A673 (cell line): ENCODE measurements around the gene MOCOS. TPM values are rescaled to one million over a fixed set of nuclear protein-coding genes. Genes with fewer than 3 reads are reported as not detected.

Source experiments
- BruUV-seq: library from RNA; stranded (reverse); fragments of 400-500 nt; replicated peaks from 2 replicates; lab custom pipeline; 2021; lab: Mats Ljungman, UMichigan
- CTCF ChIA-PET: fragments of 300-600 bp; sonication (Branson Sonifier 250); formaldehyde crosslinking; loops from one replicate; lab custom pipeline; 2022; ENCODE audit warnings: antibody characterized with exemption; lab: Charles Lee
- POLR2A ChIA-PET: fragments of 300-600 bp; sonication (Branson Sonifier 250); formaldehyde crosslinking; loops from one replicate; lab custom pipeline; 2022; ENCODE audit warnings: antibody characterized with exemption; ENCODE audit not compliant: low non-redundant PET; lab: Charles Lee
- DNase-seq: peaks from one replicate; pipeline ENCODE4 v3.0.0-alpha.2; 2015; ENCODE audit warnings: low spot score
- H3K27ac ChIP-seq: fragments of 200-600 bp; sonication (generic); 2 replicates; pipeline ENCODE4 v1.5.1; 2016; ENCODE audit warnings: mixed run types, low read depth, mild to moderate bottlenecking, mixed read lengths, antibody characterized with exemption, low read length; ENCODE audit not compliant: poor library complexity, severe bottlenecking
- H3K27me3 ChIP-seq: fragments of 200-600 bp; sonication (generic); replicated peaks from 2 replicates; pipeline ENCODE4 v1.6.1; 2017; ENCODE audit warnings: mixed run types, low read depth, mild to moderate bottlenecking, mixed read lengths, antibody characterized with exemption, low read length; ENCODE audit not compliant: insufficient read depth, poor library complexity
- H3K36me3 ChIP-seq: fragments of 200-600 bp; sonication (generic); 2 replicates; pipeline ENCODE4 v1.6.1; 2016; ENCODE audit warnings: mixed run types, mild to moderate bottlenecking, mixed read lengths, antibody characterized with exemption, low read length; ENCODE audit not compliant: insufficient read depth, poor library complexity, severe bottlenecking
- H3K4me1 ChIP-seq: fragments of 200-600 bp; sonication (generic); 2 replicates; pipeline ENCODE4 v1.6.1; 2017; ENCODE audit warnings: mixed run types, mild to moderate bottlenecking, mixed read lengths, antibody characterized with exemption, low read length; ENCODE audit not compliant: insufficient read depth, poor library complexity, severe bottlenecking
- H3K4me3 ChIP-seq: fragments of 200-600 bp; sonication (generic); 2 replicates; pipeline ENCODE4 v1.5.1; 2016; ENCODE audit warnings: low read depth, mixed run types, mild to moderate bottlenecking, mixed read lengths, low read length; ENCODE audit not compliant: poor library complexity, severe bottlenecking
- H3K9me3 ChIP-seq: fragments of 200-600 bp; sonication (generic); 2 replicates; pipeline ENCODE4 v1.6.1; 2016; ENCODE audit warnings: mixed run types, low read depth, mild to moderate bottlenecking, mixed read lengths, antibody characterized with exemption, low read length; ENCODE audit not compliant: poor library complexity, severe bottlenecking
- EZH2 ChIP-seq: fragments of 200-600 bp; sonication (generic); IDR thresholded peaks from 2 replicates; pipeline ENCODE4 v1.6.1; 2017; ENCODE audit warnings: borderline replicate concordance, low read depth, mild to moderate bottlenecking, mixed read lengths, antibody characterized with exemption, low read length; ENCODE audit not compliant: poor library complexity, severe bottlenecking
- intact Hi-C: fragments of 100-400 bp; cut with micrococcal nuclease; formaldehyde crosslinking; loops from one replicate; pipeline ENCODE4 v1.10.0; 2022; ENCODE audit not compliant: unreplicated experiment
- total RNA-seq: library from RNA; stranded (reverse); gene quantifications from 2 replicates; pipeline ENCODE4 v1.2.3, GENCODE V29; 2021
- TF ChIP-seq, protein P1 (sequence below): fragments of 300-800, 200-600 bp; sonication (generic); conservative IDR thresholded peaks from 2 replicates; pipeline ENCODE4 v1.5.1; 2017; ENCODE audit warnings: low read depth, mild to moderate bottlenecking, antibody characterized with exemption, low read length, moderate library complexity, mixed read lengths

The MOCOS gene
- total RNA-seq, 1 experiment from 2014 or later, result not detected

DNA sequence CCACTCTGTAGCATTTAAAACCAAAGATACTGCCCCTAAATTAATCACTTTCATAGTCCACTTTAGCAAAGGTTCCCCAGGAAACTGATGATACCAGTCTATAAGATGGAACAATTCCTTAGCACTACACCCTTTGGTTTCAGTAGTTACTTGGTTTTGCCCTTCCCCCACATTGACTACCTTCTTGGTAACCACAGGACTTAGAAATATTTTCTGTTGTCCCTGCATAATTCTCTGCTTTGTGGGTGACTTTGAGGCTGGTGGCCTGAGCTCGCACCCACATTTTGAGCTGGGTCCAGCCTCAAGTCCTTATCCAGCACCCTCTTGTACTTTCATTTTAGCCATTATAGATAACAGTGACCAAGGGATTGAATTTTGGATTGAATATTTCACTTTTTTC lies 34.5 kb upstream of the MOCOS start:
- intact Hi-C loops, result no loop called here
- Histone ChIP-seq H3K4me3 (no peak overlapping the region), H3K4me1 (no peaks in the 10 kb centered on the region), H3K9me3 (no peaks in the 10 kb centered on the region), H3K27ac (no peak overlapping the region), H3K36me3 (peaks cover 59% of the 10 kb centered on the region), H3K27me3 (no peaks in the 10 kb centered on the region)
- TF ChIP-seq, protein P1, sequence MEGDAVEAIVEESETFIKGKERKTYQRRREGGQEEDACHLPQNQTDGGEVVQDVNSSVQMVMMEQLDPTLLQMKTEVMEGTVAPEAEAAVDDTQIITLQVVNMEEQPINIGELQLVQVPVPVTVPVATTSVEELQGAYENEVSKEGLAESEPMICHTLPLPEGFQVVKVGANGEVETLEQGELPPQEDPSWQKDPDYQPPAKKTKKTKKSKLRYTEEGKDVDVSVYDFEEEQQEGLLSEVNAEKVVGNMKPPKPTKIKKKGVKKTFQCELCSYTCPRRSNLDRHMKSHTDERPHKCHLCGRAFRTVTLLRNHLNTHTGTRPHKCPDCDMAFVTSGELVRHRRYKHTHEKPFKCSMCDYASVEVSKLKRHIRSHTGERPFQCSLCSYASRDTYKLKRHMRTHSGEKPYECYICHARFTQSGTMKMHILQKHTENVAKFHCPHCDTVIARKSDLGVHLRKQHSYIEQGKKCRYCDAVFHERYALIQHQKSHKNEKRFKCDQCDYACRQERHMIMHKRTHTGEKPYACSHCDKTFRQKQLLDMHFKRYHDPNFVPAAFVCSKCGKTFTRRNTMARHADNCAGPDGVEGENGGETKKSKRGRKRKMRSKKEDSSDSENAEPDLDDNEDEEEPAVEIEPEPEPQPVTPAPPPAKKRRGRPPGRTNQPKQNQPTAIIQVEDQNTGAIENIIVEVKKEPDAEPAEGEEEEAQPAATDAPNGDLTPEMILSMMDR, result no peak
- TF ChIP-seq EZH2, result no peak
- no TSS peak for BruUV-seq
- ChIA-PET POLR2A (no interaction called here), CTCF (no interaction called here)
- DNase-seq, result no peak

DNA sequence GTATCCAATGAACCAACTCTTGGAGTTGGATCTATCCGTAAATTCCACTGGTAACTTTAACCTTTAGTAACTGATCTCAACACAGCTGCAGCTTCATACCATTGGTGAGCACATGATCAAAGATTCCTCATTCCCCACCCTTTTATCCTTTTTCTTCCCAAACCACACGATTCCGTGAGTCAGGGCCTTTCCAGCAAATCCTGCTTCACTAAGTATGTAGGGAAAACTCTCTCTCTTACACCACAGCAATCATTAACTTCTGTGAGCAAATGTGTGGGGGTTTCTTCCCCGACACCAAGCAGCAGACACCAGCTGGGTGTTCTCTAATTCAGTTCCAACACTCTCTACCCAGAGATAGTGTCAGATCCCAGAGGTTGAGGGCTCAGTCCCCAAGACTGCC lies 34.1 kb upstream of the MOCOS start:
- no TSS peak for BruUV-seq
- ChIA-PET POLR2A (no interaction called here), CTCF (no interaction called here)
- Histone ChIP-seq H3K27me3 (no peaks in the 10 kb centered on the region), H3K27ac (no peak overlapping the region), H3K36me3 (peaks cover 59% of the 10 kb centered on the region), H3K4me3 (no peak overlapping the region), H3K9me3 (no peaks in the 10 kb centered on the region), H3K4me1 (no peaks in the 10 kb centered on the region)
- intact Hi-C loops, result no loop called here
- DNase-seq, result no peak
- TF ChIP-seq EZH2, result no peak
- TF ChIP-seq, protein P1, result no peak

DNA sequence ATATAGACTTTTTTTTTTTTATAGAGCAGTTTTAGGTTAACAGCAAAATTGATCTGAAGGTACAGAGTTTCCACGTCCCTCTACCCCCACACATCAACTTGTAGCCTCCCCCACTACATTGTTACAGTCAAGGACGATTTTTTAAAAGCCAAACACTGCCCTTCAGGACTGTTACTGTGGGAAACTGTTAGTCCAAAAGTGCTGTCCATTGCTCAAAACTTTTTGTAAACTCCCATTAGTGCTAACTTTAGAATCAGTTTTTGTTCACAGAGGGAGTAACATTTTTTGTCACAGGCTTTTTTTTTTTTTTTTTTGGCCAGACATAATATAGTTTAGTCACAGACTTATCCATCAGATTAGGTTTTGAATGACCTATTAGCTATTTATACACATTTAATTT lies 33.5 kb upstream of the MOCOS start:
- intact Hi-C loops, result no loop called here
- Histone ChIP-seq H3K36me3 (peaks cover 58% of the 10 kb centered on the region), H3K27me3 (no peaks in the 10 kb centered on the region), H3K4me1 (no peaks in the 10 kb centered on the region), H3K9me3 (no peaks in the 10 kb centered on the region), H3K4me3 (no peak overlapping the region), H3K27ac (no peak overlapping the region)
- no peak for TF ChIP-seq EZH2
- TF ChIP-seq, protein P1, result no peak
- BruUV-seq, result no TSS peak
- CTCF ChIA-PET, result no interaction called here
- POLR2A ChIA-PET, result no interaction called here
- no peak for DNase-seq
